Stimulated activated naive CD8-positive, alpha-beta T cell treated with anti-CD3 and anti-CD28 coated beads, Interleukin-15, Interleukin-2, amounts not matched to agents 100 U/mL and 50 U/mL, for 24 hours (primary cell): Measurements from ENCODE around the gene HIVEP2.
A peak's percentile ranks its signal among the peaks of the same experiment; 100 is the strongest.

Experiments
- ATAC-seq: fragments of 150-1000 bp; cut with Tn5 transposase; one replicate; pipeline ENCODE4 v1.10.0; 2021
- DNase-seq: peaks from one replicate; pipeline ENCODE4 v3.0.0; 2021

The HIVEP2 gene

DNA sequence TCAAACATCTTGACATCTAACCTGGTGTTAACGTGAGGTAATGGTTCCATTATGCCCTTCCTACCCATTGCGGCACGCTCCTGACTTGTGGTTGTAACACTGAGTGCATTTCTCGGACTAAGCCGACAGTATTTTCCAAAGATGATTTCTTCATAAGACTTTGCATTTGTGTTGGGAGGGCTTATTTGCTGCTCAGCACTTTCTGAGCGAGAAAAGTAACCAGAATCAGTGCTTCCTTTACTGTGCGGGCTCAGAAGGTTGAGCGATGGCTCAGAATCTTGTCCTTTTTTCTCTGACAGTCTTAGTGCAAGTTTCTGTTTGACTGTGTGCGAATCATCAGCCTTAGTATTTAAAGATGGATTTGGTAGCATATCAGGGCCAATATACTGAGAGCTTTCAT is 171.7 kb downstream of the HIVEP2 start:
- ATAC-seq, result peak; percentile 89
- DNase-seq, result peak; percentile 24

GRCh38 chr6:142771162-142771561 is 173.8 kb downstream of the HIVEP2 start:
- ATAC-seq (no peak), DNase-seq (no peak)

DNA sequence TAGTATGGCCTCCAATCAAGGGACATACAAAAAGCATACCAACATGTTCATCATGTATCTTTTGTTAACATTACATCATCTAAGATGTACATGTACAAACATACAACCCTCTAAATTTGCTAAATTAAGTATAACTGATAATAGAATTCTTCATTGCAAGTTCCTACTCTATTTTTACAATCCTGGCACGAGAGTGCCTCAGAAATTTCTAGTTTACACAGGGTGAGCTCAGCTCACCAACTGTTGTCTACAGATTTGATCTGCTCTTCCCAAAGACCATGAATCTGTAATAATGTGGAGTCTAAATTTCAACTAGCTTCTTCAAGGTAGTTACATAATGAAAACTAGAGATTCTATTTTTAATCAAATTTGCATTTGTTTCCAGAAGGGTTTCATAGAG is 179.7 kb downstream of the HIVEP2 start:
- DNase-seq, result no peak
- ATAC-seq, result no peak

DNA sequence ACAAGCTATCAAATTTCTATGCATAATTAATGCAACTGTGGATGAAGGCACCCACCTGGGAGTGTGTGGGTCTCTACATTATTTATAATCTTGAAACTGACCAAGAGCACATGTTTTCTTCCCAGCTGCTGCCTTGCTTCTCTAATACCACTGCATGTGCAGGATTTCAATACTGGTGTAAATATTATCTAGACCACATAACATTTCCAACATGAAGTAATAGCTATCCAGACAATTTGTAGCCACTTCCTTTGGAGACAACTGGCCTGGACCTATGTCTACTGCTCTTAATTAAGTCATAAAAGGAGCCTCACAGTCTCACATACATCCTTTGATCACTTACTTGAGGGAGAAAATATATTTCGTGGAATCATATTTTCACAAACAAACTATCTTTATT is 180.7 kb downstream of the HIVEP2 start:
- no peak for ATAC-seq
- no peak for DNase-seq

DNA sequence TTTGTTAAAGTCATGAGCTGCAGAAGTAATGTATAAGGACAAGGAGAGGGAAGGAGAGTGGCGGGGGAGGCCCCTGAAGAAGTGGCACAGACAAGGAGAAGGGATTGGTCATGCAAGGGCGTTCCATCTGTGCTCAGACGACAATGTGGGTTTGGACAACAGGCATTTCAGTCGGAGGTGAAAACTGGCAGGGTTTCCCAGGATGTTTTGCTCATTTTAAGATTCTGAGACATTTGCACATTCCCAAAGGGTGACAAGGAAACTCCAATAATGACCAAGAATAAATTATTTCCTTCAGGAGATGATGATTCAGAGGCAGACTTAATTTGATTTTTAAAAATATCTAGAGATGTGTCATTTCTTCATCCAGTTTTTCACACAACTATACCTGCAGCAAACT is 181.8 kb downstream of the HIVEP2 start:
- ATAC-seq (no peak), DNase-seq (no peak)

- DNase-seq, result no peak
- no peak for ATAC-seq
Measured at GRCh38 chr6:142761756-142762155, 183.2 kb downstream of the HIVEP2 start.

DNA sequence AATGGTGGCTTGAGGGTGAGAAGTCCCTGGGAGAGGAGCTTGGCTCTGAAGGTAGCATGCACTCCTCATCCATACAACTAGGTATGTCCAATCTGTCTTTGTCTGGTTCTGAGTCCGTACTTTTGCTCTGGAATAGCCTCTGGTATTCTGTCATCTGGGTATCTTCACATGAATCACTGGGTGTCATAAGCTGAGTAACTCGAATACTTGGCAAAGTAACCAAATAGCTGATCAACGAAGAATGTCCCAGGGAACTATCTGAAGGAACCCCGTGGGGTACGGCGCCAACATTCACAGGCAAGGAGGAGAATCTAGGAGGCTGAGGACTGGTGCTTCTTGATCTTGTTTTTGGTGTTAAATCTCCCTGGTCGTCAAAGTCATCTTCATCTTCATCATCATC is 184.8 kb downstream of the HIVEP2 start:
- no peak for ATAC-seq
- DNase-seq, result no peak

DNA sequence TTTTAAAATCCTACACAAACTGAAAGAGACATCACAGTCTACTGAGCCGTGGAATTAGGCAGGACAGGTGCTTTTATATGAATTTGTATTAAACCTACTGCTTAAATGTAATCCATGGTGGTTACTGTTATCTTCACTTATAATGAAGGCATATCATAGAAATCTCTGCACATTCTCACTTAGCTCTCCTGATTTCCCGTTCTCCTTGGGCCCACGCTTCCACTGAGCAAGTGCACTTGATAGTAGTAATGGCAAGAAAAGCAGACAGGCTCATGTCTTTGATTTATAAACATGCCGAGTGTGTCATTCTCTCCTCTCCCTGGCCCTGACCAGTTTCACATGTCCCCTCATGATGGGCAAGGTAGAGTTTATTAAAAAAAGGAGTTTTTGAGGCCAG is 186.3 kb downstream of the HIVEP2 start:
- DNase-seq (no peak), ATAC-seq (no peak)

DNA sequence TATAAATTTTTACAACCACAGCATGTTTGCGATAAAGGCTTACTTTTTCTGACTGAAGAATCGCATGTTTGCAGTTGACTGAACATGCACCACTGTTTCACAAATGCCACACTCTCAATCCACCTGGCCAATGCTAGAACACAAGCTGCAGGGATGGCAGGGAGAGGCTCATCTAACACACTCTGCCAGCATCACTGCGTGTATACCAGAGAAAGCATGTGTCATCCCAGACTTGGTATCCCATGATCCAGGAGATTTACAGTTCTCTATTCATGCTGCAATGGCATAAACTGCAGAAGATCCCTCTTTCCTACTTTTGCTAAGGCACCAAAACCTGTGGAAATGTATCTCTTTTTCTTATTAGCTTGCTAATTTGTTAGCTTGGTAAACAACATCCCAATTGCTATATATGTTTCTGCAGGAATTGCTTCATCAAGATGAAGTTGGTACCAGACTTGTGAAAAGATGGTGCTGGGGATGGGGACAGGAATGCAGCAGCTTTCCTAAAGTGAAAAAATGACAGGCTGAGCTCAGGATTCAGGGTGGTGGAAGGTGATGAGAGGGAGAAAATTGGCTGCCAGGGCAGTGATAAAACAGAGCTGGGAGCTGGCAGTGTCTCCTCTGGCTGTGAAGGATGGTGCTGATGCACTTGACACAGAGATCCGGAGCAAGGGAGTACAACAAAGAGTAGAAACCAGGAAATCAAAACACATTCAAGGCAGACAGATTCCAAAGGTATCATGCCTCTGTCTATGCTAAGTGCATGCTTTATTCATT is 186.9 kb downstream of the HIVEP2 start:
- DNase-seq, result no peak
- ATAC-seq, result no peak

DNA sequence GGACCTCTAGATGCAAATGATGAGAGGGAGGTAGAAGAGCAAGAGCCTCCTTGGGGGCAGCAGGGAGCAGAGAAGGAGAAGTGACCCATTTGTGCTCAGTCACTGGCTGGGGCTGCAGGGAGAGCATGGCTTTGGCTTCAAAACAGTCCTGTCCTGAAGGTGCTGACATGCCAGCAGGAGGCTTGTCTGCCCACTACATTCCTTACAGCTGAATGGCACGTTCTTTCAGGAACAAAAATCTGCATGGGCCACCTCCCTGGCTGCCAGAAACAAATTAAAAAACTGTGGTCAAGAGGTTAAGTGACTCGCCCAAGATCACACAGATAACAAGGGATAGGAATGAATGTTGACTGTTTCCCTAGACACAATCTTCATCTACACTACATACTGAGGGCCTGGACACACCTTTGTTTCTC is 188.8 kb downstream of the HIVEP2 start:
- DNase-seq (no peak), ATAC-seq (peak; percentile 77)

GRCh38 chr6:142753196-142753595 is 191.8 kb downstream of the HIVEP2 start:
- DNase-seq (no peak), ATAC-seq (no peak)

DNA sequence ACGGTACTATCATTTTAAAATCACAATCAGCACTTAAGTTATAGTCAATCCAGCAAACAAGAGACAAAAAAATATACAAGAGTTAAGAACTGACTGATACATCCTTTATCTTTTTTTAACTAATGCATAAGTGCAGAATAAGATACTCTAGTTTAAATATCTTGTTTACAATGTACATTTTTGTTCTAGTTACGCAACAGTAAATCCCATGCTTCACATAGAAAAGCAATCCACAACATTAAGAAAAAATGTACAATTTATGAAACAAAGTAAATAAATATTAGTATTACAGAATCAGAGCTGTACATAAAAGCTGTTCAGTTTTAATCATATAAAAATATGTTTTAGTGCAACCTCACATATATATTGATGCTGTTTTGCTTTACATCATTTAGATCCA is 192.6 kb downstream of the HIVEP2 start:
- no peak for ATAC-seq
- no peak for DNase-seq

DNA sequence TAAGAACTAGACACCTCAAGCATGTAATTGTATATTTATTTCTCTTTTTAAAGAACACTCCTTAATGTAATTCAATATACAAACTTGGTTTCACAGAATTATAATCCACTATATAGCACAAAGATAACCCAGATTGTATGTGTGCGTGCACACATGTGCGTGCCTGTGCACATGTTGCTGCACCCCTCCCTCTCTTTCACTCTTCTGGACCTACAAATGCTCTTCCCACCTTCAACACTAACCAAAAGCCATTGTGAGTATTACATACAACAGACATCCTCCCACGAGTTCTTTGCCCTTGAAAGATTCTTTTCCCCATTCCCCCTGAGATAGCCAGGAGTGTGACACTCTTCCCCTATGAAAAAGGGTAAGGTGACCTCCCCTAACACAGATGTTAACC is 193.5 kb downstream of the HIVEP2 start:
- ATAC-seq (no peak), DNase-seq (no peak)

- DNase-seq (no peak), ATAC-seq (no peak)
Measured at GRCh38 chr6:142750998-142751397, 194.0 kb downstream of the HIVEP2 start.

DNA sequence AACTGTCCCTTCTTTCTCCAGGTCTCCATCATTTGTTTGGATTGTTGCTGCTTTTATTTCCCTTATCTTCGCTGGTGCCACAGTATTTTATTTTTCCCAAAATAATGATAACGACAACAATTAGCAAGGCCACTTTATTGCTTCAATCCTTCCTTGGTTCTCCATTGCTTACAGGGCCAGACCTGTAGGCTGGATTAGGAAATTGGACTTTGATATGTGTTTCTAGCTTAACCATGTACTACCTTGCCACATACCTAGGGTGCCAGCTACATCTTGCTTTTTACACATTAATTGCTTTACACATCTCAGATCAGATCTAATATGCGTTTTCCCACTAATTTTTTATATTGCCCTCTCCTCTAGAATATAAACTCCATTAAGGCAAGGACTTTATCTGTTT is 195.4 kb downstream of the HIVEP2 start:
- DNase-seq, result no peak
- ATAC-seq, result no peak

DNA sequence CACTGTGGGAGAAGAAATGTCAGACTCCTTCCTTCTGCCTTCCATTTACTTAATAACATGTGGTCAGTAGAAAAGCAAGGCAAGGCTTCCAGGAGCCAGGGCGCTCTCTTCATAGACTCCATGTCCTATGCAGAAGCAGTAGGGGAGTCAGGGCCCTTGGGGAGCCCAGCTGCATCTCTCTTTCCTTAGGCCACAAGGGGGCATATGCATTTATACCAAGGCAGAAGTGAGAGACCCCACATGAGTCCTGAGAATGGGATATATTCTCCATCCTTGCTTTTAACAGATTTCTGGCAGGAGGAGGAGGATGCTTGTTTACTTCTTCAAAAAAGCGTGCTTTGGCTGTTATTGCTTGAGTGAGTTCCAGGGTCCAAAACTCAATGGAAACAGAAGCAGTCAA is 198.5 kb downstream of the HIVEP2 start:
- peak; percentile 59 for ATAC-seq
- peak; percentile 18 for DNase-seq

GRCh38 chr6:142744836-142745235 is 200.1 kb downstream of the HIVEP2 start:
- no peak for DNase-seq
- ATAC-seq, result no peak

DNA sequence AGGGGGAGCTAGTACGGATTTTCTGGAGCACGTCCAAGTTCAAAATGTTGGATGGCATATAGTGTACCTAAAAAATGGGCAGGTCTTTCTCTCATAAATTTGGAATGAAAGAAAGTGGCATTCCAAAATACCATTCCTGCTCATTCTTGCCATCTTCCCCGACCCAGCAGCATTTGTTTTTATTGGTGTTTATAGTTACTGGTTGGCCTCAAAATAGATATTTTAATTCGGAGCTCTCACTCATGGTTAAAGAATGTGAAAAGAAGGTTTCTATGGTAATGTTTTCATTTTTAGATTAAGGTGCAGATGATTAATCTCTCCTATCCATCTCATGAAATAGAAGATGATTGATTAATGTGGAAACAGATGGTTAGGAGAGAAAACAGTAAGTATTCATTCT is 204.5 kb downstream of the HIVEP2 start:
- DNase-seq, result no peak

GRCh38 chr6:142738731-142739130 is 206.2 kb downstream of the HIVEP2 start:
- ATAC-seq (no peak), DNase-seq (no peak)

More for the DNA sequence above, 204.5 kb downstream of the HIVEP2 start:
- ATAC-seq, result no peak

DNA sequence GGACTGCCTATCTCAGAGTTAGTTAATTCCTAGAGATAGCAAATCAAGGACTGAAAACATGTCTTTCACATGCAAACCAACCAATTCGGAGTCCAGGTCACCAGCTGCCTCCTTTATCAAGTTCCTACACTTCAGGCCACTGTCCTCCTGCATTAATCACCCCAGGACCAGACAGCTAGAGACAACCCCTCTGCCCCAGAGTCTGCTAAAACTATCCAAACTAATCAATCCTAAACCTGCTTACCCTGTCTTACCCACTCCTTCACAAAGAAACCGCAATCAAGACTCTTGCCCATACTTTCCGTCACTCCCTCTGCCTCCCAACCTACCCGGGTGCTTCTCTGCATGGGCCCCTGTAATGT is 207.0 kb downstream of the HIVEP2 start:
- DNase-seq, result no peak
- ATAC-seq, result no peak

GRCh38 chr6:142737368-142738034 is 207.5 kb downstream of the HIVEP2 start:
- ATAC-seq (no peak), DNase-seq (no peak)

GRCh38 chr6:142735204-142735603 is 209.8 kb downstream of the HIVEP2 start:
- DNase-seq (no peak), ATAC-seq (no peak)

DNA sequence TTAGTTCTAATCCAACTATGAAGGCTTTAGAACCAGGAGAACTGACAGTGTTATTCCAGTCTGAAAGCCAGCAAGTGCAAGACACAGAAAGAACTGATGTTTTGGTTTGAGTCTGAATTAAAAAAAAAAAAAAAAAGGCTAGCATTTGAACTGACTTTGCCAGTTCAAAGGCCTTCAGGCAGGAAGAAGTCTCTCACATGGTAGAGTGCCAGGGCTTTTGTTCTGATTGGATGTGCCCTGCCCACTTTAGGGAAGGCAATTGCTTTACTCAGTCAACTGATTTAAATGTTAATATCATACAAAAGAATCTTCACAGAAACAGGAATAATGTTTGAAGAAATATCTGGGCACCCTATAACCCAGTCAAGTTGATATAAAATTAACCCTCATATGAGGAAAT is 212.2 kb downstream of the HIVEP2 start:
- no peak for ATAC-seq

DNA sequence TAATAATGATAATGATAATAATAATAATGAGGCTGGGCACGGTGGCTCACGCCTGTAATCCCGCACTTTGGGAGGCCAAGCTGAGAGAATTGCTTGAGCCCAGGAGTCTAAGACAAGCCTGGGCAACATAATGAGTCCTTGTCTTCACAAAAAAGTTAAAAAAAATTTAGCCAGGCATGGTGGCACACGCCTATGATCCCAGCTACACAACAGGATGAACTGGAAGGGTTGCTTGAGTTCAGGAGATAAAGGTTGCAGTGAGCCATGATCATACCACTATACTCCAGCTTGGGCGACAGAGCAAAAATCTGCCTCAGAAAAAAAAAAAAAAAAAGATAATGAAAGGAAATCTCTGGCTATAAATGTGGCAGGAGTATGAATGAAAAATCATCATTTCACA is 213.4 kb downstream of the HIVEP2 start:
- DNase-seq, result no peak
- ATAC-seq, result no peak

More for the DNA sequence above, 212.2 kb downstream of the HIVEP2 start:
- DNase-seq, result no peak
